ENCODE data around the gene SLC22A12. TPM values are rescaled to one million over a fixed set of nuclear protein-coding genes. Genes with fewer than 3 reads are reported as not detected.

The SLC22A12 gene
- total RNA-seq, result not detected in 2 replicates

DNA sequence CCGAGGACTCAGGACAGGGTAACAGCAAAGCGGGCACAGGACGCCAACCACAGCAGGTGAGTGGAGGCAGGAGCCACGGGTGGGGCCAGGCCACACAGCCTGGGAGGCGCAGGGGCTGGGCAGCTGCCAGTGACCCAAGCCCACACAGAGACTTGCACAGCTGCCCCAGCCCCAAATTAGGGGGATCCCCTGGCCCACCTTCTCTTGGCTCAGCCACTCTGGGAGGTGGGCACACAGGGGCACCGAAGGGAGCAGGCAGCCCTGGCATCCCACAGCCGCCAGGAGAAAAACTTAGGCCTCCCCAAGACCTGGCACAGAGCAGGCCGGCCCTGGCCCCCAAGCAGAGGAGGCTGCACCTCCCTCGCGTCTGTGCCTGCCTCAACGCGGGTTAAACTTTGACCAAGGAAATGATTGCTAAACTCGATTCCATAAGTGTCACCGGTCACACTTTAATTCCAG, at the start of gene SLC22A12:
Gene SLC22A12 (plus strand): TSS at position 458 of the 459 bp plus-strand sequence. CDS start 337 bp downstream, outside the sequence.

Other genes starting within 250 kb of the SLC22A12 start
- gene RPS6KA4, start 232.1 kb upstream of the SLC22A12 start, total RNA-seq, result 60.1 and 60.8 TPM in 2 replicates
- gene SLC22A11, start 35.3 kb upstream of the SLC22A12 start, total RNA-seq, result not detected in 2 replicates
- gene NRXN2, start 132.0 kb downstream of the SLC22A12 start, total RNA-seq, result not detected in 2 replicates
- gene RASGRP2, start 152.9 kb downstream of the SLC22A12 start, total RNA-seq, result 0.58 and 5.0 TPM in 2 replicates
- gene PYGM, start 168.8 kb downstream of the SLC22A12 start, total RNA-seq, result 0.18 and 1.2 TPM in 2 replicates
- gene SF1, start 187.3 kb downstream of the SLC22A12 start, total RNA-seq, result 93.1 and 124 TPM in 2 replicates
- 20.7 and 40.1 TPM in 2 replicates for gene MAP4K2, start 212.0 kb downstream of the SLC22A12 start, total RNA-seq
- 21.6 and 23.4 TPM in 2 replicates for gene MEN1, start 219.3 kb downstream of the SLC22A12 start, total RNA-seq

All from myometrial cell (primary cell).